OCI-LY3 (cell line): ENCODE measurements around the gene PC.
"Not testable (repeated sequence)": the region's sequence is repeated elsewhere in the genome, so short reads cannot be mapped to it uniquely, and the experiment has no call there.

Experiments used
- H2AFZ ChIP-seq: fragments of 200-600, 300-600 bp; shearing (Covaris generic); 2 replicates; pipeline ENCODE4 v1.6.0; 2014; ENCODE audit warnings: antibody characterized with exemption, low read depth, low read length
- H3K27ac ChIP-seq: fragments of 200-600, 300-600 bp; sonication (generic); 2 replicates; pipeline ENCODE4 v1.5.1; 2014; ENCODE audit warnings: mild to moderate bottlenecking, low read length, moderate library complexity, mixed read lengths
- H3K27me3 ChIP-seq: fragments of 200-600, 300-600 bp; sonication (generic); 2 replicates; pipeline ENCODE4 v1.6.1; 2014; ENCODE audit warnings: low read depth, low read length, mixed read lengths
- H3K36me3 ChIP-seq: fragments of 200-600, 300-600 bp; sonication (generic); replicated peaks from 2 replicates; pipeline ENCODE3; 2014; ENCODE audit warnings: low read depth, low read length, mixed read lengths
- H3K4me1 ChIP-seq: fragments of 300-600, 200-600 bp; sonication (generic); 2 replicates; pipeline ENCODE4 v1.6.1; 2014; ENCODE audit warnings: low read length, mixed read lengths
- H3K4me2 ChIP-seq: fragments of 200-600, 300-600 bp; sonication (generic); 2 replicates; pipeline ENCODE4 v1.6.1; 2014; ENCODE audit warnings: low read length, mixed read lengths
- H3K4me3 ChIP-seq: fragments of 300-600, 200-600 bp; sonication (generic); 2 replicates; pipeline ENCODE4 v1.5.1; 2014; ENCODE audit warnings: antibody characterized with exemption, mild to moderate bottlenecking, low read length, moderate library complexity
- H3K79me2 ChIP-seq: fragments of 300-600, 200-600 bp; shearing (Covaris generic); 2 replicates; pipeline ENCODE4 v1.6.1; 2014; ENCODE audit warnings: mild to moderate bottlenecking, low read length, mixed read lengths
- H3K9ac ChIP-seq: fragments of 300-600, 200-600 bp; shearing (Covaris generic); 2 replicates; pipeline ENCODE4 v1.6.0; 2014; ENCODE audit warnings: mild to moderate bottlenecking, low read length, moderate library complexity
- H3K9me3 ChIP-seq: fragments of 200-600, 300-600 bp; shearing (Covaris generic); 2 replicates; pipeline ENCODE4 v1.6.1; 2014; ENCODE audit warnings: low read length, mixed read lengths; ENCODE audit not compliant: insufficient read depth
- H4K20me1 ChIP-seq: fragments of 200-600, 300-600 bp; sonication (generic); 2 replicates; pipeline ENCODE4 v1.6.1; 2016; ENCODE audit warnings: low read length, mixed read lengths; ENCODE audit not compliant: insufficient read depth
- CTCF ChIP-seq: fragments of 200-600, 300-600 bp; sonication (generic); IDR thresholded peaks from 2 replicates; pipeline ENCODE4 v1.5.1; 2014; ENCODE audit warnings: antibody characterized with exemption, low read length, low read depth
- EZH2phosphoT487 ChIP-seq: fragments of 200-600 bp; shearing (Covaris generic); IDR thresholded peaks from 2 replicates; pipeline ENCODE4 v1.6.1; 2018; ENCODE audit warnings: antibody characterized with exemption, mixed run types, low read depth

The PC gene

DNA sequence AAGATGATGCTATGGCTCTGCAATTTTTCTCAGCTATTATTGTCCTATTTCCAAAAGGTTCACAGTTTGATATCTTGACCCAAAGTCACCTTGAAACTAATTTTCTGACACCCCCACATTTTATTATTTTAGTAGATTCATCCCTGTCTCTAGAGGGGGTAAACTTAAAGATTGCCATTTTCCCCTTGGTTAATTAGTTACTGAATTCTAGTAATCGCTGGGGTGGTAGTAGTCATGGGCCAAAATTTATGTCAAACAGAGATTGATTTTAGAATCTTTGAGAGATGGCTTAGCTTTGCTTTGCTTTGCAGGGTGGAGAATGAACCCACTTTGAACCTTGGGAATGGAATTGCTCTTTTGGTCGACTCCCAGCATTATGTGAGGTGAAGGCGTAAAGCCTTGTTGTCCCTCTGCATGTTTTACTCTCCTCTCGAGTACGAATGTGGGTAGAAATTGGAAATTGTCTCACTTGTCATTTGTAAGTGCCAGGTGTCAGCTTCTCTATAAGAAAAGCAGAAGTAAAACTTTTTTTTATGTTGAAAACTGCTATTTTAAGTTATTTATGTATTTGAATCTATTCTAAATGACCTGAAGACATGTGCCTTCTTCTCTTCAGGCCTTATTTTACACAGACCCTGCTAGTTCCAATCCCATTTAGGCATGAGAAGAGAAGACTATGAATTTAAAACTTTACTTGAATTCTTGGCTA lies 157.3 kb downstream of the PC start:
- H3K9me3 ChIP-seq = no peaks in the 10 kb centered on the region
- H3K4me1 ChIP-seq = peaks cover 41% of the 10 kb centered on the region
- H3K79me2 ChIP-seq = no peaks in the 10 kb centered on the region
- peak overlapping the region; percentile 80 for H3K4me2 ChIP-seq
- no peaks in the 10 kb centered on the region for H4K20me1 ChIP-seq
- H3K36me3 ChIP-seq = peaks cover 12% of the 10 kb centered on the region
- TF ChIP-seq EZH2phosphoT487 (no peak), CTCF (no peak)
- peak overlapping the region; percentile 51 for H3K4me3 ChIP-seq
- H2AFZ ChIP-seq = peak overlapping the region; percentile 26; the same call in 1 of the 2 replicates
- no peaks in the 10 kb centered on the region for H3K27me3 ChIP-seq
- peak overlapping the region; percentile 62 for H3K9ac ChIP-seq
- H3K27ac ChIP-seq = peak overlapping the region; percentile 91

DNA sequence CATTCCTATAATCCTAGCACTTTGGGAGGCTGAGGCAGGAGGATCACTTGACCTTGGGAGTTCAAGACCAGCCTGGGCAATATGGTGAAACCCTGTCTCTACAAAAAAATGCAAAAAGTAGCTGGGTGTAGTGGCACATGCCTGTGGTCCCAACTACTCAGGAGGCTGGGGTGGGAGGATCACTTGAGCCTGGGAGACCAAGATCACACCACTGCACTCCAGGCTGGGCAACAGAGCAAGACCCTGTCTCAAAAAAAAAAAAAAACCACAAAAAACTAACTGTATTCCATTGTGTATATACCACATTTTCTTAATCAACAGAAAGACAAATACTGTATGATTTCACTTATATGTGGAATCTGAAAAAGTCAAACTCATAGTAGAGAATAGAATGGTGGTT lies 158.4 kb downstream of the PC start:
- Histone ChIP-seq H3K4me2 (peak overlapping the region; percentile 80), H3K4me1 (peaks cover 41% of the 10 kb centered on the region), H3K27ac (peak overlapping the region; percentile 91), H3K36me3 (peaks cover 12% of the 10 kb centered on the region), H3K9ac (peak overlapping the region; percentile 62; the same call in 1 of the 2 replicates)
- not testable (repeated sequence) for H2AFZ ChIP-seq, H3K27me3 ChIP-seq, H3K9me3 ChIP-seq, H3K79me2 ChIP-seq, H3K4me3 ChIP-seq, H4K20me1 ChIP-seq
